ENCODE measurements around the gene SEMA4B. TPM values are rescaled to one million over a fixed set of nuclear protein-coding genes. Genes with fewer than 3 reads are reported as not detected.
"Not testable (repeated sequence)": the region's sequence is repeated elsewhere in the genome, so short reads cannot be mapped to it uniquely, and the experiment has no call there.

The SEMA4B gene
- total and polyA plus RNA-seq, 2 experiments from 2014 or later = 16.7 to 48.2 TPM

GRCh38 chr15:90260731-90261130 is 59.6 kb downstream of the SEMA4B start:
- ATAC-seq; H3K9me2 ChIP-seq (ENCODE audit: insufficient read depth); H3K36me3 ChIP-seq (ENCODE audit: insufficient read depth); H3K27me3 ChIP-seq (ENCODE audit: insufficient read depth); H2AFZ ChIP-seq; H3K27me3 Mint-ChIP-seq (ENCODE audit: insufficient read depth, low read depth, poor library complexity); H3F3A ChIP-seq (replicated peaks; ENCODE audit: low read depth); H3K4me3 ChIP-seq; H3K36me3 Mint-ChIP-seq (ENCODE audit: low read depth); H3K79me2 ChIP-seq (replicated peaks; ENCODE audit: insufficient read depth); H3K27ac ChIP-seq (ENCODE audit: low read depth); H4K20me1 ChIP-seq (replicated peaks; ENCODE audit: insufficient read depth); H3K4me1 ChIP-seq (ENCODE audit: insufficient read depth); H3K4me2 ChIP-seq; H3K4me1 Mint-ChIP-seq; H3K9me3 Mint-ChIP-seq; H3K27ac Mint-ChIP-seq; H3K4me3 Mint-ChIP-seq; DNase-seq (ENCODE audit: low spot score): not testable (repeated sequence)

- H3K27me3 ChIP-seq (ENCODE audit: insufficient read depth) = no peaks in the 10 kb centered on the region
- H3K4me2 ChIP-seq = no peak overlapping the region
Measured at GRCh38 chr15:90261811-90262210, 60.7 kb downstream of the SEMA4B start.

More at GRCh38 chr15:90261811-90262210, 60.7 kb downstream of the SEMA4B start:
- H3K79me2 ChIP-seq (replicated peaks; ENCODE audit: insufficient read depth) = peaks cover 14% of the 10 kb centered on the region
- H3K36me3 Mint-ChIP-seq (ENCODE audit: low read depth) = peaks cover 8% of the 10 kb centered on the region; the same call in 2 of the 3 replicates
- no peak for TF ChIP-seq EZH2phosphoT487 (IDR thresholded peaks at IDR 0.05; ENCODE audit: unreplicated experiment)
- TF ChIP-seq ZNF331 (CRISPR knock-in tag; IDR thresholded peaks at IDR 0.05; ENCODE audit: low read depth) = no peak
- TF ChIP-seq EZH2 (IDR thresholded peaks at IDR 0.05; ENCODE audit: low read depth, unreplicated experiment) = no peak
- TF ChIP-seq REST (IDR thresholded peaks at IDR 0.05; ENCODE audit: unreplicated experiment) = no peak
- TF ChIP-seq JUNB (IDR thresholded peaks at IDR 0.05; ENCODE audit: unreplicated experiment) = no peak
- no peak for TF ChIP-seq NANOG (IDR thresholded peaks at IDR 0.05; ENCODE audit: borderline replicate concordance)
- TF ChIP-seq ZNF114 (CRISPR knock-in tag; IDR thresholded peaks at IDR 0.05) = no peak
- TF ChIP-seq CTCF (conservative IDR thresholded peaks at IDR 0.05; ENCODE audit: low read depth in 2 of 2) = no peak
- no peak for TF ChIP-seq ZNF462 (CRISPR knock-in tag; IDR thresholded peaks at IDR 0.05)
- TF ChIP-seq STAT1 (IDR thresholded peaks at IDR 0.05; ENCODE audit: unreplicated experiment) = no peak
- no peak for TF ChIP-seq CREB1 (CRISPR knock-in tag; IDR thresholded peaks at IDR 0.05; ENCODE audit: low read depth)
- no peaks in the 10 kb centered on the region for H3K36me3 ChIP-seq (ENCODE audit: insufficient read depth)
- 0 out of 2 replicates have a peak, but pooled peaks cover 7% of the 10 kb centered on the region for H3F3A ChIP-seq (replicated peaks; ENCODE audit: low read depth)
- no peak overlapping the region for H3K4me3 ChIP-seq
- no peak overlapping the region for H3K27ac ChIP-seq (ENCODE audit: low read depth)
- peaks cover 13% of the 10 kb centered on the region for H3K27me3 Mint-ChIP-seq (ENCODE audit: insufficient read depth, low read depth, poor library complexity)
- H3K4me1 ChIP-seq (ENCODE audit: insufficient read depth) = peaks cover 2% of the 10 kb centered on the region
- ATAC-seq (no peak), DNase-seq (ENCODE audit: low spot score) (no peak)
- no peaks in the 10 kb centered on the region for H3K9me3 Mint-ChIP-seq
- no peak overlapping the region for H2AFZ ChIP-seq
- H4K20me1 ChIP-seq (replicated peaks; ENCODE audit: insufficient read depth) = no peaks in the 10 kb centered on the region
- no peaks in the 10 kb centered on the region for H3K9me2 ChIP-seq (ENCODE audit: insufficient read depth)
- H3K4me1 Mint-ChIP-seq = peaks cover 5% of the 10 kb centered on the region; the same call in 2 of the 3 replicates
- H3K4me3 Mint-ChIP-seq = no peak overlapping the region
- no peak overlapping the region for H3K27ac Mint-ChIP-seq

Measured in GM23338 (cell line).